GM23338 (cell line): Measurements from ENCODE around the gene MAP3K7CL. TPM values are rescaled to one million over a fixed set of nuclear protein-coding genes. Genes with fewer than 3 reads are reported as not detected.

Source experiments
- ATAC-seq: fragments of 200-7000 bp; cut with Tn5 transposase; 3 replicates; pipeline ENCODE4 v1.9.1; 2020
- DNase-seq: peaks from one replicate; pipeline ENCODE4 v3.0.0-alpha.2; 2015; ENCODE audit warnings: low spot score
- H2AFZ ChIP-seq: fragments of 200-600 bp; sonication (generic); 2 replicates; pipeline ENCODE4 v1.8.0; 2016; ENCODE audit warnings: antibody characterized with exemption, mild to moderate bottlenecking, moderate library complexity
- H3F3A ChIP-seq: fragments of 200-600 bp; sonication (generic); replicated peaks from 2 replicates; pipeline ENCODE4 v1.8.0; 2017; ENCODE audit warnings: antibody characterized with exemption, mixed run types, low read depth
- H3K27ac ChIP-seq: fragments of 200-600 bp; sonication (generic); 2 replicates; pipeline ENCODE4 v1.6.1; 2016; ENCODE audit warnings: low read depth
- H3K27me3 ChIP-seq: fragments of 200-600 bp; sonication (generic); 2 replicates; pipeline ENCODE4 v1.8.0; 2016; ENCODE audit warnings: mild to moderate bottlenecking, mixed run types, moderate library complexity; ENCODE audit not compliant: insufficient read depth
- H3K36me3 ChIP-seq: fragments of 200-600 bp; sonication (generic); 2 replicates; pipeline ENCODE4 v1.8.0; 2016; ENCODE audit warnings: mild to moderate bottlenecking; ENCODE audit not compliant: insufficient read depth
- H3K4me1 ChIP-seq: fragments of 200-600 bp; sonication (generic); 2 replicates; pipeline ENCODE4 v1.8.0; 2016; ENCODE audit warnings: mild to moderate bottlenecking, moderate library complexity; ENCODE audit not compliant: insufficient read depth
- H3K4me2 ChIP-seq: fragments of 200-600 bp; sonication (generic); 2 replicates; pipeline ENCODE4 v1.7.1; 2017; ENCODE audit warnings: mixed run types
- H3K4me3 ChIP-seq: fragments of 200-600 bp; sonication (generic); 2 replicates; pipeline ENCODE4 v1.6.1; 2016; ENCODE audit warnings: mixed run types
- H3K79me2 ChIP-seq: fragments of 200-600 bp; sonication (generic); replicated peaks from 2 replicates; pipeline ENCODE4 v1.8.0; 2017; ENCODE audit warnings: mild to moderate bottlenecking; ENCODE audit not compliant: insufficient read depth
- H3K9me2 ChIP-seq: fragments of 200-600 bp; sonication (generic); 2 replicates; pipeline ENCODE4 v1.8.0; 2017; ENCODE audit not compliant: insufficient read depth
- H4K20me1 ChIP-seq: fragments of 200-600 bp; sonication (generic); replicated peaks from 2 replicates; pipeline ENCODE4 v1.8.0; 2017; ENCODE audit warnings: mild to moderate bottlenecking; ENCODE audit not compliant: insufficient read depth
- H3K27ac Mint-ChIP-seq: 2 replicates; pipeline ENCODE4 v1.8.0; 2020; ENCODE audit warnings: inconsistent platforms, mild to moderate bottlenecking, moderate library complexity, mixed read lengths
- H3K27me3 Mint-ChIP-seq: 3 replicates; pipeline ENCODE4 v1.8.0; 2022; ENCODE audit warnings: low read depth, mild to moderate bottlenecking, moderate library complexity, mixed read lengths, inconsistent platforms; ENCODE audit not compliant: insufficient read depth, poor library complexity
- H3K36me3 Mint-ChIP-seq: 3 replicates; pipeline ENCODE4 v1.8.0; 2021; ENCODE audit warnings: low read depth, mild to moderate bottlenecking, inconsistent platforms, moderate library complexity, mixed read lengths
- H3K4me1 Mint-ChIP-seq: 3 replicates; pipeline ENCODE4 v1.8.0; 2020; ENCODE audit warnings: mild to moderate bottlenecking, inconsistent platforms, mixed read lengths
- H3K4me3 Mint-ChIP-seq: 3 replicates; pipeline ENCODE4 v1.8.0; 2021; ENCODE audit warnings: moderate library complexity, mild to moderate bottlenecking, inconsistent platforms, mixed read lengths
- H3K9me3 Mint-ChIP-seq: 3 replicates; pipeline ENCODE4 v1.8.0; 2020; ENCODE audit warnings: moderate library complexity, mild to moderate bottlenecking, inconsistent platforms, mixed read lengths
- ZNF114 ChIP-seq: fragments of 250-450 bp; sonication (Bioruptor Pico); IDR thresholded peaks from 2 replicates; pipeline ENCODE4 v1.5.0; 2020; ENCODE audit warnings: mild to moderate bottlenecking, moderate library complexity
- polyA plus RNA-seq: library from polyadenylated mRNA; unstranded; fragments of >200 nt; fragmentation: Nextera tagmentation; extraction: Ambion mirVana; gene quantifications from 2 replicates; pipeline ENCODE4 v1.2.1, GENCODE V29; 2016
- total RNA-seq: library from RNA; depleted of rRNA; stranded (reverse); fragments of >200 nt; shearing (Covaris generic); gene quantifications from 2 replicates; pipeline ENCODE4 v1.2.3, GENCODE V29; 2014
- TF ChIP-seq, protein P1 (sequence below): fragments of 250-450 bp; sonication (Bioruptor Pico); IDR thresholded peaks from 2 replicates; pipeline ENCODE4 v1.5.0; 2020; ENCODE audit warnings: mild to moderate bottlenecking, moderate library complexity
- TF ChIP-seq, protein P2 (sequence below), 2 experiments: fragments of 200-600 bp in 1 of 2; sonication (generic) in 1 of 2; conservative IDR thresholded peaks; 2 replicates each; pipeline versions ENCODE4 v1.5.1 to v1.6.1; 2016 to 2017; ENCODE audit warnings: antibody characterized with exemption in 2 of 2, low read depth in 2 of 2, mild to moderate bottlenecking in 2 of 2, moderate library complexity in 1 of 2
- TF ChIP-seq, protein P3 (sequence below): IDR thresholded peaks from 2 replicates; pipeline ENCODE4 v1.6.1; 2016; ENCODE audit warnings: antibody characterized with exemption

Gene MAP3K7CL
- total and polyA plus RNA-seq, 2 experiments from 2014 or later: 2.4 to 3.6 TPM

DNA sequence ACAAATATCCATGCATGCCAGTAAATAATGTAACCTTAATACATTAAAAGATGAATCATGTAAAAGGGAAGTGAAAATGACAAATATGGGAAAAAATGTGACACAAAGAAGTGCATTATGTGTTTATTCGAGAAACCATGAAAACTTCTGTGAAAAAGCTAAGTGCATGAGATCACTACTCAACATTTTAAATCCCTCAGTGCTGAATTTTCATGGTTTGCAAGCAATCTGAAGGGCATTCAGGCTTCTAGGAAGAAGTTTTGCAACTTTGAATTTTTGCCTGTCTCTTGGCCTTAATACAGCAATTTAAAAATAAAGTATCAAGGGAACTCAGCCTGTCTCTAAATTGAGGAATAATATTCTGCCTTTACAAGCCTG is 78.2 kb downstream of the MAP3K7CL start (continued):
- TF ChIP-seq, protein P1, sequence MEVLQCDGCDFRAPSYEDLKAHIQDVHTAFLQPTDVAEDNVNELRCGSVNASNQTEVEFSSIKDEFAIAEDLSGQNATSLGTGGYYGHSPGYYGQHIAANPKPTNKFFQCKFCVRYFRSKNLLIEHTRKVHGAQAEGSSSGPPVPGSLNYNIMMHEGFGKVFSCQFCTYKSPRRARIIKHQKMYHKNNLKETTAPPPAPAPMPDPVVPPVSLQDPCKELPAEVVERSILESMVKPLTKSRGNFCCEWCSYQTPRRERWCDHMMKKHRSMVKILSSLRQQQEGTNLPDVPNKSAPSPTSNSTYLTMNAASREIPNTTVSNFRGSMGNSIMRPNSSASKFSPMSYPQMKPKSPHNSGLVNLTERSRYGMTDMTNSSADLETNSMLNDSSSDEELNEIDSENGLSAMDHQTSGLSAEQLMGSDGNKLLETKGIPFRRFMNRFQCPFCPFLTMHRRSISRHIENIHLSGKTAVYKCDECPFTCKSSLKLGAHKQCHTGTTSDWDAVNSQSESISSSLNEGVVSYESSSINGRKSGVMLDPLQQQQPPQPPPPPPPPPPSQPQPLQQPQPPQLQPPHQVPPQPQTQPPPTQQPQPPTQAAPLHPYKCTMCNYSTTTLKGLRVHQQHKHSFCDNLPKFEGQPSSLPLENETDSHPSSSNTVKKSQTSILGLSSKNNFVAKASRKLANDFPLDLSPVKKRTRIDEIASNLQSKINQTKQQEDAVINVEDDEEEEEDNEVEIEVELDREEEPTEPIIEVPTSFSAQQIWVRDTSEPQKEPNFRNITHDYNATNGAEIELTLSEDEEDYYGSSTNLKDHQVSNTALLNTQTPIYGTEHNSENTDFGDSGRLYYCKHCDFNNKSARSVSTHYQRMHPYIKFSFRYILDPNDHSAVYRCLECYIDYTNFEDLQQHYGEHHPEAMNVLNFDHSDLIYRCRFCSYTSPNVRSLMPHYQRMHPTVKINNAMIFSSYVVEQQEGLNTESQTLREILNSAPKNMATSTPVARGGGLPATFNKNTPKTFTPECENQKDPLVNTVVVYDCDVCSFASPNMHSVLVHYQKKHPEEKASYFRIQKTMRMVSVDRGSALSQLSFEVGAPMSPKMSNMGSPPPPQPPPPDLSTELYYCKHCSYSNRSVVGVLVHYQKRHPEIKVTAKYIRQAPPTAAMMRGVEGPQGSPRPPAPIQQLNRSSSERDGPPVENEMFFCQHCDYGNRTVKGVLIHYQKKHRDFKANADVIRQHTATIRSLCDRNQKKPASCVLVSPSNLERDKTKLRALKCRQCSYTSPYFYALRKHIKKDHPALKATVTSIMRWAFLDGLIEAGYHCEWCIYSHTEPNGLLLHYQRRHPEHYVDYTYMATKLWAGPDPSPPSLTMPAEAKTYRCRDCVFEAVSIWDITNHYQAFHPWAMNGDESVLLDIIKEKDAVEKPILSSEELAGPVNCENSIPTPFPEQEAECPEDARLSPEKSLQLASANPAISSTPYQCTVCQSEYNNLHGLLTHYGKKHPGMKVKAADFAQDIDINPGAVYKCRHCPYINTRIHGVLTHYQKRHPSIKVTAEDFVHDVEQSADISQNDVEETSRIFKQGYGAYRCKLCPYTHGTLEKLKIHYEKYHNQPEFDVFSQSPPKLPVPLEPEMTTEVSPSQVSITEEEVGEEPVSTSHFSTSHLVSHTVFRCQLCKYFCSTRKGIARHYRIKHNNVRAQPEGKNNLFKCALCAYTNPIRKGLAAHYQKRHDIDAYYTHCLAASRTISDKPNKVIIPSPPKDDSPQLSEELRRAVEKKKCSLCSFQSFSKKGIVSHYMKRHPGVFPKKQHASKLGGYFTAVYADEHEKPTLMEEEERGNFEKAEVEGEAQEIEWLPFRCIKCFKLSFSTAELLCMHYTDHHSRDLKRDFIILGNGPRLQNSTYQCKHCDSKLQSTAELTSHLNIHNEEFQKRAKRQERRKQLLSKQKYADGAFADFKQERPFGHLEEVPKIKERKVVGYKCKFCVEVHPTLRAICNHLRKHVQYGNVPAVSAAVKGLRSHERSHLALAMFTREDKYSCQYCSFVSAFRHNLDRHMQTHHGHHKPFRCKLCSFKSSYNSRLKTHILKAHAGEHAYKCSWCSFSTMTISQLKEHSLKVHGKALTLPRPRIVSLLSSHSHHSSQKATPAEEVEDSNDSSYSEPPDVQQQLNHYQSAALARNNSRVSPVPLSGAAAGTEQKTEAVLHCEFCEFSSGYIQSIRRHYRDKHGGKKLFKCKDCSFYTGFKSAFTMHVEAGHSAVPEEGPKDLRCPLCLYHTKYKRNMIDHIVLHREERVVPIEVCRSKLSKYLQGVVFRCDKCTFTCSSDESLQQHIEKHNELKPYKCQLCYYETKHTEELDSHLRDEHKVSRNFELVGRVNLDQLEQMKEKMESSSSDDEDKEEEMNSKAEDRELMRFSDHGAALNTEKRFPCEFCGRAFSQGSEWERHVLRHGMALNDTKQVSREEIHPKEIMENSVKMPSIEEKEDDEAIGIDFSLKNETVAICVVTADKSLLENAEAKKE: no peak

DNA sequence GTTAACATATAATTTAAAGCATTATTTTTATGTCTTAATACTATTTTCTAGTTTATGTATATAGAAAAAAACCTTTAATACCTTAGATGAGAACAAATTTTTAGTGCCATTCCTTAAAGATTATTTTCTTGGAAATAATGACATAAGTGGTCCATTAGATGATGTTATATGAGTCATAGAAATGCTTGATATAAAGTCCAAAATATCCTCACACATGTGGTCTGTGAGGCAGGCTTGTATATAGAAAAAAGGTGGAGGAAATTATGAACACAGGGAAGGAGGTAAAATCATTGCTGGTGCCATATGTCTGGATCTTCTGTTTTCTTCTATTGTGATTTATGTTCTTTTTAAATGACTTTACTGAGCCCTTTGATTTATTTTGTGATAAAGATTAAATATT is 79.3 kb downstream of the MAP3K7CL start:
- H3F3A ChIP-seq: no peaks in the 10 kb centered on the region
- no peaks in the 10 kb centered on the region for H3K27me3 Mint-ChIP-seq
- no peak overlapping the region for H3K27ac Mint-ChIP-seq
- no peaks in the 10 kb centered on the region for H3K36me3 Mint-ChIP-seq
- no peak overlapping the region for H2AFZ ChIP-seq
- no peaks in the 10 kb centered on the region for H3K4me1 Mint-ChIP-seq
- H3K4me2 ChIP-seq: no peak overlapping the region
- peaks cover 6% of the 10 kb centered on the region; the same call in 1 of the 2 replicates for H3K9me2 ChIP-seq
- H3K4me3 Mint-ChIP-seq: no peak overlapping the region
- no peaks in the 10 kb centered on the region for H3K27me3 ChIP-seq
- no peaks in the 10 kb centered on the region for H3K4me1 ChIP-seq
- H3K27ac ChIP-seq: no peak overlapping the region
- no peak for DNase-seq
- H3K36me3 ChIP-seq: no peaks in the 10 kb centered on the region
- H3K9me3 Mint-ChIP-seq: no peaks in the 10 kb centered on the region
- ATAC-seq: no peak
- no peaks in the 10 kb centered on the region for H3K79me2 ChIP-seq
- no peak overlapping the region for H3K4me3 ChIP-seq
- H4K20me1 ChIP-seq: no peaks in the 10 kb centered on the region
- no peak for TF ChIP-seq ZNF114 (CRISPR knock-in tag)
- TF ChIP-seq, protein P2, sequence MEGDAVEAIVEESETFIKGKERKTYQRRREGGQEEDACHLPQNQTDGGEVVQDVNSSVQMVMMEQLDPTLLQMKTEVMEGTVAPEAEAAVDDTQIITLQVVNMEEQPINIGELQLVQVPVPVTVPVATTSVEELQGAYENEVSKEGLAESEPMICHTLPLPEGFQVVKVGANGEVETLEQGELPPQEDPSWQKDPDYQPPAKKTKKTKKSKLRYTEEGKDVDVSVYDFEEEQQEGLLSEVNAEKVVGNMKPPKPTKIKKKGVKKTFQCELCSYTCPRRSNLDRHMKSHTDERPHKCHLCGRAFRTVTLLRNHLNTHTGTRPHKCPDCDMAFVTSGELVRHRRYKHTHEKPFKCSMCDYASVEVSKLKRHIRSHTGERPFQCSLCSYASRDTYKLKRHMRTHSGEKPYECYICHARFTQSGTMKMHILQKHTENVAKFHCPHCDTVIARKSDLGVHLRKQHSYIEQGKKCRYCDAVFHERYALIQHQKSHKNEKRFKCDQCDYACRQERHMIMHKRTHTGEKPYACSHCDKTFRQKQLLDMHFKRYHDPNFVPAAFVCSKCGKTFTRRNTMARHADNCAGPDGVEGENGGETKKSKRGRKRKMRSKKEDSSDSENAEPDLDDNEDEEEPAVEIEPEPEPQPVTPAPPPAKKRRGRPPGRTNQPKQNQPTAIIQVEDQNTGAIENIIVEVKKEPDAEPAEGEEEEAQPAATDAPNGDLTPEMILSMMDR (conservative IDR thresholded peaks at IDR 0.05; ENCODE audit: low read depth in 2 of 2): no peak
- TF ChIP-seq, protein P1: no peak
- TF ChIP-seq, protein P3, sequence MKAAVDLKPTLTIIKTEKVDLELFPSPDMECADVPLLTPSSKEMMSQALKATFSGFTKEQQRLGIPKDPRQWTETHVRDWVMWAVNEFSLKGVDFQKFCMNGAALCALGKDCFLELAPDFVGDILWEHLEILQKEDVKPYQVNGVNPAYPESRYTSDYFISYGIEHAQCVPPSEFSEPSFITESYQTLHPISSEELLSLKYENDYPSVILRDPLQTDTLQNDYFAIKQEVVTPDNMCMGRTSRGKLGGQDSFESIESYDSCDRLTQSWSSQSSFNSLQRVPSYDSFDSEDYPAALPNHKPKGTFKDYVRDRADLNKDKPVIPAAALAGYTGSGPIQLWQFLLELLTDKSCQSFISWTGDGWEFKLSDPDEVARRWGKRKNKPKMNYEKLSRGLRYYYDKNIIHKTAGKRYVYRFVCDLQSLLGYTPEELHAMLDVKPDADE: no peak
